ENCODE measurements around the gene PBX4. TPM values are rescaled to one million over a fixed set of nuclear protein-coding genes. Genes with fewer than 3 reads are reported as not detected.
A peak's percentile ranks its signal among the peaks of the same experiment; 100 is the strongest.

PBX4 gene
- total and polyA plus RNA-seq, 11 donors: 0.43 to 0.69 (median 0.53) TPM; not detected in 8

DNA sequence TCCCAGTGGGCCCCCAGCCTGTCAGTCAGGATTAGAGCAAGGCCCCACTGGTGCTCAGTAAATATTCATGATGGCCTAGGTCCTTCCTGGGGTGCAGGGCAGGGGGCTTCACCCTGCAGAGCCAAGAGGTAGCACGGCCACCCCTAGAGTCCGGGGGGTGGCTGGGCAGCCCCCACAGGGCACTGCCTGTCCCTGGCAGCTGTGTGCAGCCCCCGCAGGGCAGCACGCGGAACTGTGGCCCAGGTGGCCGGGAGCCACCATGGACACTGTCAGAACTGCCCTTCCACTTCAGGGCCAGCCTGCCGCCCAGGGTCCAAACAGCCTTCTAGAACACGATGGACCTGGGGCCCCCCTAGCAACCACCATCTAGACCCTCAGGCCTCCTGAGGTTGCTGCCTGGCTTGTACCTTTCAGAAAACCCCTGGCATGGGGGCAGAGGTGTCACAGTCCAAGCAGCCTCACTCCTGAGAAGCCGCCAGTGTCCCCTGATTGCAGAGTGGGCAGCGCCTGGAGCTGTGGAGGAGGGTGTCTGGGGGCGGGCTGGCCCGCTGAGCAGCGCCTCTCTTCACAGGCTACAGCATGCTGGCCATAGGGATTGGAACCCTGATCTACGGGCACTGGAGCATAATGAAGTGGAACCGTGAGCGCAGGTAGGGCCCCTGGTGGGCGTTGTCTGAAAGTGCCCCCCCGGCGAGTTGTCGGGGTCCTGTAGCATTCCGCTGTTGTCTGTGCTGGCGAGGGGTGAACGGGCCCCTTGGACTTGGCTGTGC lies 92.7 kb downstream of the PBX4 start:
- TF ChIP-seq POLR2A (IDR thresholded peaks at IDR 0.05): no peak
- TF ChIP-seq, protein P1, sequence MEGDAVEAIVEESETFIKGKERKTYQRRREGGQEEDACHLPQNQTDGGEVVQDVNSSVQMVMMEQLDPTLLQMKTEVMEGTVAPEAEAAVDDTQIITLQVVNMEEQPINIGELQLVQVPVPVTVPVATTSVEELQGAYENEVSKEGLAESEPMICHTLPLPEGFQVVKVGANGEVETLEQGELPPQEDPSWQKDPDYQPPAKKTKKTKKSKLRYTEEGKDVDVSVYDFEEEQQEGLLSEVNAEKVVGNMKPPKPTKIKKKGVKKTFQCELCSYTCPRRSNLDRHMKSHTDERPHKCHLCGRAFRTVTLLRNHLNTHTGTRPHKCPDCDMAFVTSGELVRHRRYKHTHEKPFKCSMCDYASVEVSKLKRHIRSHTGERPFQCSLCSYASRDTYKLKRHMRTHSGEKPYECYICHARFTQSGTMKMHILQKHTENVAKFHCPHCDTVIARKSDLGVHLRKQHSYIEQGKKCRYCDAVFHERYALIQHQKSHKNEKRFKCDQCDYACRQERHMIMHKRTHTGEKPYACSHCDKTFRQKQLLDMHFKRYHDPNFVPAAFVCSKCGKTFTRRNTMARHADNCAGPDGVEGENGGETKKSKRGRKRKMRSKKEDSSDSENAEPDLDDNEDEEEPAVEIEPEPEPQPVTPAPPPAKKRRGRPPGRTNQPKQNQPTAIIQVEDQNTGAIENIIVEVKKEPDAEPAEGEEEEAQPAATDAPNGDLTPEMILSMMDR (IDR thresholded peaks at IDR 0.05): no peak
- Histone ChIP-seq H3K27ac (no peak overlapping the region), H3K4me1 (peaks cover 0 to 24% (median 3%) of the 10 kb centered on the region in 12 donors), H3K4me3 (no peak overlapping the region), H3K9me3 (no peaks in the 10 kb centered on the region), H3K36me3 (peaks cover 0 to 53% (median 36%) of the 10 kb centered on the region in 9 donors), H3K27me3 (no peaks in the 10 kb centered on the region)
- WGBS, 4 donors: 82 to 91% (median 86%) methylated on average over 20 to 23 of the region's 23 CpGs
- ATAC-seq (peak in 2 of 4 donors; percentile 1 to 2), DNase-seq (no peak)
- intact Hi-C loops (cut with DNase I): no loop called here

DNA sequence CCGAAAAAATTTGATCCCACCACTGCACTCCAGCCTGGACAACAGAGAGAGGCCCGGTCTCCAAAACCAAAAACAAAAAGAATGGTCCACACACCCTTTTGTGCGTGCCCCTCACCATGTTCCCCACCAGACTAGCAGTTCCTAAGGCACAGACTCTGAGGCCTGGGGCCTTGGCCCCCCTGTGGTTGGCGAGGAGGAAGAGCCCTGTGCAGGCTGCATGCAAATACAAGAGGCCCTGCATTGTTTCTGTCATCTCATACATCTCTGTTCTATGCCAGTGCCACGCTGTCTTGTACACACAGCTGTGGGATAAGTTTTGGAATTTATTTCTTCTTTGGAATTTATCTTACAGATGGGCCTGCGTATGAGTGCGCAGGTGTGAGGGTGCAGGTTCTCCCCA lies 94.4 kb downstream of the PBX4 start:
- Histone ChIP-seq H3K36me3 (peaks cover 0 to 70% (median 47%) of the 10 kb centered on the region in 9 donors), H3K27me3 (no peaks in the 10 kb centered on the region), H3K9me3 (no peaks in the 10 kb centered on the region), H3K4me1 (peaks cover 0 to 36% (median 6%) of the 10 kb centered on the region in 12 donors), H3K27ac (no peak overlapping the region), H3K4me3 (no peak overlapping the region)
- intact Hi-C loops (cut with DNase I): no loop called here
- TF ChIP-seq, protein P1 (IDR thresholded peaks at IDR 0.05): no peak
- no peak for TF ChIP-seq POLR2A (IDR thresholded peaks at IDR 0.05)
- no peak for ATAC-seq
- no peak for DNase-seq
- WGBS, 4 donors: 80 to 94% (median 90%) methylated on average over 7 of the region's 7 CpGs

DNA sequence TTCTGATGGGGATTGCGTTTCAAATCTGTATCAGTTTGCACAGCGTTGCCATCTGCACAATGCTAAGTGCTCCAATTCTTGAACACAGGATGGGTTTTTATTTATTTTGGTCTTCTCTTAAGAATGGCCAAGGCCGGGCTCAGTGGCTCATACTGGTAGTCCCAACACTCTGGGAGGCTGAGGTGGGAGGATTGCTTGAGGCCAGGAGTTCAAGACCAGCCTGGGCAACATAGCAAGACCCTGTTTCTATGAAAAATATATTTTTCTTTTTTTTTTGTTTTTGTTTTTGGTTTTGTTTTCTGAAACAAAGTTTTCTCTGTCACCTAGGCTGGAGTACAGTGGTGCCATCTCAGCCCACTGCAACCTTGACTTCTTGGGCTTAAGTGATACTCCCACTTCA lies 95.3 kb downstream of the PBX4 start:
- Histone ChIP-seq H3K27ac (no peak overlapping the region), H3K9me3 (no peaks in the 10 kb centered on the region), H3K27me3 (no peaks in the 10 kb centered on the region), H3K36me3 (peaks cover 0 to 66% (median 43%) of the 10 kb centered on the region in 9 donors), H3K4me3 (no peak overlapping the region), H3K4me1 (peaks cover 0 to 34% (median 7%) of the 10 kb centered on the region in 12 donors)
- ATAC-seq: no peak
- TF ChIP-seq, protein P1 (IDR thresholded peaks at IDR 0.05): no peak
- no peak for TF ChIP-seq POLR2A (IDR thresholded peaks at IDR 0.05)
- no peak for DNase-seq
- intact Hi-C loops (cut with DNase I): no loop called here
- 84 to 92% (median 88%) methylated on average over 3 of the region's 3 CpGs for WGBS, 4 donors

DNA sequence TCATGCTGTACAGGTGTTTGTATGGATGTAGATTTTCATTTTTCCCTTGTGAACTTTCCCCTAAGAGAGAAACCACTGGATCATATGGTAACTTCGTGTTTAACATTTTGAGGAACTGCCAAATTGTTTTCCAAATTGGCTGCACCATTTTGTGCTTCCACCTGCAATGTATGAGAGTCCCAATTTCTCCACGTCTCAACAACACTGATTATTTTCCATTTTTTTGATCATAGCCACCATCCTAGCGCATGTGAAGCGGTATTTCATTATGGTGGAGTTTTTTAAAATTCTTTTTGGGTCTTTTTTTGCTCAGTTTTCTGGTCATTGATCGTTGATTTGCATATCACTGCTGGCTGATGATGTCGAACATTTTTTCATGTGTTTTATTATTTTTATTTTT lies 97.5 kb downstream of the PBX4 start:
- 76 to 82% (median 78%) methylated on average over 6 of the region's 6 CpGs for WGBS, 4 donors
- Histone ChIP-seq H3K9me3 (no peaks in the 10 kb centered on the region), H3K27ac (no peak overlapping the region), H3K36me3 (peaks cover 0 to 47% (median 29%) of the 10 kb centered on the region in 9 donors), H3K27me3 (no peaks in the 10 kb centered on the region), H3K4me1 (peaks cover 0 to 46% (median 22%) of the 10 kb centered on the region in 12 donors), H3K4me3 (no peak overlapping the region)
- ATAC-seq (no peak), DNase-seq (no peak)
- TF ChIP-seq, protein P1 (IDR thresholded peaks at IDR 0.05): no peak
- no peak for TF ChIP-seq POLR2A (IDR thresholded peaks at IDR 0.05)
- intact Hi-C loops (cut with DNase I): no loop called here

All from heart left ventricle (tissue), 16 donors.